K562 (cell line): ENCODE results near the gene NBEA. TPM values are rescaled to one million over a fixed set of nuclear protein-coding genes. Genes with fewer than 3 reads are reported as not detected.

ENCODE experiments used
- ATAC-seq: fragments of 200-7000 bp; cut with Tn5 transposase; 3 replicates; pipeline ENCODE4 v1.9.1; 2020; ENCODE audit warnings: moderate library complexity
- BruUV-seq: library from RNA; stranded (reverse); fragments of 400-500 nt; replicated peaks from 2 replicates; lab custom pipeline; 2021; lab: Mats Ljungman, UMichigan
- CTCF ChIA-PET: fragments of 300-600 bp; formaldehyde crosslinking; extraction: SDS; loops from one replicate; lab custom pipeline; 2021; ENCODE audit warnings: low intra/inter-chr PET ratio; lab: Yijun Ruan, JAX
- POLR2A ChIA-PET: fragments of 300-600, 350-650 bp; sonication (Branson Sonifier 250); formaldehyde crosslinking; extraction: SDS; loops from one replicate; lab custom pipeline; 2021; ENCODE audit warnings: antibody characterized with exemption, inconsistent platforms; lab: Yijun Ruan, JAX
- DNase-seq, 4 experiments: peaks; one replicate each; pipeline versions ENCODE4 v3.0.0 to v3.0.0-alpha.2; 2011 to 2018; ENCODE audit warnings: low spot score in 3 of 4, mixed read lengths in 3 of 4; ENCODE audit errors: extremely low read depth in 1 of 4
- FAIRE-seq: peaks from 2 replicates; lab custom pipeline; 2011; peaks lifted over from hg19 to GRCh38; lab: Jason Lieb, UNC
- H2AFZ ChIP-seq: 2 replicates; pipeline ENCODE4 v1.6.0; 2011; ENCODE audit warnings: low read depth, low read length, control low read depth, inconsistent platforms
- H3K27ac ChIP-seq: fragments of 200-600 bp; 3 replicates; pipeline ENCODE4 v1.8.0; 2011; ENCODE audit warnings: low read depth, mild to moderate bottlenecking, control low read depth, inconsistent platforms, low read length, moderate library complexity, mixed read lengths; ENCODE audit errors: extremely low read depth
- H3K27me3 ChIP-seq, 2 experiments: fragments of 300-600 bp in 1 of 2; 2 replicates in 1 of 2; 3 replicates in 1 of 2; pipeline versions ENCODE4 v1.6.0 to v1.8.0; 2011; ENCODE audit warnings: inconsistent platforms in 2 of 2, low read length in 2 of 2, mild to moderate bottlenecking in 1 of 2, mixed read lengths in 1 of 2, moderate library complexity in 1 of 2; ENCODE audit not compliant: control insufficient read depth in 2 of 2, insufficient read depth in 2 of 2
- H3K36me3 ChIP-seq: fragments of 300-600 bp; 3 replicates; pipeline ENCODE4 v1.8.0; 2011; ENCODE audit warnings: mild to moderate bottlenecking, low read length, inconsistent platforms; ENCODE audit not compliant: control insufficient read depth, insufficient read depth
- H3K4me1 ChIP-seq, 2 experiments: fragments of 200-600 bp in 1 of 2; replicated peaks in 1 of 2; 2 replicates in 1 of 2; 3 replicates in 1 of 2; pipeline versions ENCODE4 v1.5.1 to v1.8.0; 2011; ENCODE audit warnings: inconsistent platforms in 2 of 2, low read length in 2 of 2, mild to moderate bottlenecking in 1 of 2, mixed read lengths in 1 of 2, moderate library complexity in 1 of 2; ENCODE audit not compliant: control insufficient read depth in 2 of 2, insufficient read depth in 2 of 2
- H3K4me2 ChIP-seq: 2 replicates; pipeline ENCODE4 v1.6.1; 2011; ENCODE audit warnings: low read length, control low read depth, inconsistent platforms, mixed read lengths; ENCODE audit not compliant: insufficient read depth
- H3K4me3 ChIP-seq: fragments of 200-600 bp; sonication (generic), shearing (Covaris generic); 2 replicates; pipeline ENCODE4 v1.5.1; 2016; ENCODE audit warnings: control low read depth, inconsistent platforms
- H3K79me2 ChIP-seq: fragments of 200-600 bp; 3 replicates; pipeline ENCODE4 v1.8.0; 2011; ENCODE audit warnings: low read length, inconsistent platforms; ENCODE audit not compliant: control insufficient read depth, insufficient read depth
- H3K9ac ChIP-seq, 2 experiments: 2 replicates each; pipeline versions ENCODE4 v1.6.0 to v1.6.1; 2011; ENCODE audit warnings: low read depth in 2 of 2, low read length in 2 of 2, control low read depth in 1 of 2, inconsistent platforms in 1 of 2, mild to moderate bottlenecking in 1 of 2, mixed read lengths in 1 of 2; ENCODE audit not compliant: insufficient read depth in 1 of 2
- H3K9me1 ChIP-seq: one replicate; pipeline ENCODE4 v1.6.0; 2011; ENCODE audit warnings: inconsistent platforms, mild to moderate bottlenecking, low read length, moderate library complexity; ENCODE audit not compliant: control insufficient read depth, insufficient read depth
- H3K9me3 ChIP-seq: replicated peaks from 2 replicates; pipeline ENCODE4 v1.5.1; 2011; ENCODE audit warnings: low read depth, low read length, inconsistent platforms; ENCODE audit not compliant: control insufficient read depth, insufficient read depth
- H4K20me1 ChIP-seq: replicated peaks from 2 replicates; pipeline ENCODE4 v1.6.1; 2011; ENCODE audit warnings: low read length, inconsistent platforms, mixed read lengths; ENCODE audit not compliant: control insufficient read depth, insufficient read depth
- DPF2 ChIP-seq: fragments of 450-650 bp; IDR thresholded peaks from 2 replicates; pipeline ENCODE4 v1.6.1; 2016
- EHMT2 ChIP-seq: fragments of 450-650 bp; IDR thresholded peaks from 2 replicates; pipeline ENCODE4 v1.6.1; 2018; ENCODE audit warnings: antibody characterized with exemption
- ETV1 ChIP-seq: fragments of 450-650 bp; conservative IDR thresholded peaks from 2 replicates; pipeline ENCODE4 v1.6.1; 2016; ENCODE audit warnings: missing genetic modification characterization, control low read depth, low read depth, missing compliant biosample characterization
- GABPA ChIP-seq: fragments of 200-800 bp; sonication (Bioruptor generic); conservative IDR thresholded peaks from 2 replicates; pipeline ENCODE4 v1.6.1; 2016; ENCODE audit warnings: low read depth, missing genetic modification characterization, missing compliant biosample characterization
- HMGN3 ChIP-seq: IDR thresholded peaks from 2 replicates; pipeline ENCODE4 v1.6.1; 2011; ENCODE audit warnings: borderline replicate concordance, low read depth, mild to moderate bottlenecking, mixed read lengths, low read length; ENCODE audit not compliant: insufficient read length; ENCODE audit errors: extremely low read depth
- NCOA4 ChIP-seq: fragments of 450-650 bp; IDR thresholded peaks from 2 replicates; pipeline ENCODE4 v1.6.1; 2018; ENCODE audit warnings: mild to moderate bottlenecking; ENCODE audit not compliant: partially characterized antibody
- POLR3G ChIP-seq: IDR thresholded peaks from 2 replicates; pipeline ENCODE4 v1.6.1; 2011; ENCODE audit not compliant: insufficient read length, insufficient replicate concordance; ENCODE audit errors: extremely low read depth
- STAT5B ChIP-seq: fragments of 250-450 bp; sonication (Bioruptor Pico); IDR thresholded peaks from 2 replicates; pipeline ENCODE4 v1.8.0; 2021; ENCODE audit warnings: mild to moderate bottlenecking, inconsistent platforms
- ZNF780A ChIP-seq: fragments of 250-450 bp; sonication (Bioruptor Pico); IDR thresholded peaks from 2 replicates; pipeline ENCODE4 v1.5.0; 2021; ENCODE audit warnings: mild to moderate bottlenecking
- WGBS: fragments of 100-300 bp; shearing (Covaris generic); methylation state at CpG from one replicate; pipeline ENCODE4 v1.1.6; 2016; ENCODE audit warnings: low coverage, mixed read lengths; ENCODE audit not compliant: insufficient coverage; ENCODE audit errors: missing lambda C conversion rate; 5-methylcytosine and 5-hydroxymethylcytosine counted together
- in situ Hi-C: fragments of 300-500 bp; cut with MboI; formaldehyde crosslinking; loops from 4 replicates; pipeline ENCODE4 v1.15.0; 2018; ENCODE audit warnings: inconsistent platforms, mixed read lengths
- intact Hi-C: fragments of 100-400 bp; cut with micrococcal nuclease; formaldehyde crosslinking; loops from 2 replicates; pipeline ENCODE4 v1.14.2; 2022
- polyA plus RNA-seq, 8 experiments: library from polyadenylated mRNA; depleted of rRNA in 4 of 8; stranded (reverse) in 5 of 8; unstranded in 3 of 8; fragments of >200 nt; fragmentation: Nextera tagmentation in 2 of 8; fragmentation: Illumina TruSeq in 1 of 8; extraction: Ambion mirVana in 2 of 8; extraction: Trizol in 1 of 8; gene quantifications; 2 replicates each; pipeline versions ENCODE4 v1.2.1 to v1.2.3, GENCODE V29; 2011 to 2014; ENCODE audit warnings: inconsistent platforms in 1 of 8, missing spikeins in 1 of 8
- total RNA-seq, 7 experiments: library from RNA; depleted of rRNA in 6 of 7; stranded (reverse); fragments of >200 nt in 6 of 7; fragmentation: Illumina TruSeq in 2 of 7; extraction: Trizol in 2 of 7; gene quantifications; 2 replicates each; pipeline versions ENCODE4 v1.2.1 to v1.2.3, GENCODE V29; 2011 to 2021; ENCODE audit warnings: low replicate concordance in 1 of 7
- TF ChIP-seq, protein P1 (sequence below): fragments of 250-450 bp; sonication (Bioruptor Pico); IDR thresholded peaks from 2 replicates; pipeline ENCODE4 v1.8.0; 2022; ENCODE audit warnings: inconsistent platforms, mild to moderate bottlenecking, moderate library complexity, borderline replicate concordance

NBEA gene
- total and polyA plus RNA-seq, 9 of the 15 experiments (the other 6 are each of a cell fraction or from before 2014, with no cell fraction given), result 0.03 to 0.94 (median 0.05) TPM; not detected in 2

DNA sequence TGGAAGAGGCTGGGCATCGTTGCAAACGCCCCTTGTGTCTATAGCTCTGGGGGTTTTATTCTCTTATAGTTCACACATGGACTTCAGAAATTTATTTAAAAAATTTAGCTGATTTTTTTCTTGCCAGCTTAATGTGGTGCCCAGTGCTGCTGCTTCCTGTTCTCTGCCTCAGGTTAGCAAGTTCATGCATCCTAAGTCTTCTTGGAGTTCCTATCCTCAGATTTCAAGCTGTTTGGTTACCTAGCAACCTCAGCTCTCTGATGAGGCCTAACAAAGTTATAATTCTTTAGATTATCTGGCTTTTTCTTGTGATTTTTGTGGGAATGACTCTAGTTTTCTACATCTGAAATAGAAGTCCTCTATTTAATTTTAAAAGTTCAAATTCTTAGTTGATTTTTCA lies 283.5 kb downstream of the NBEA start:
- in situ Hi-C loops, result no loop called here
- Histone ChIP-seq H3K27me3 (no peaks in the 10 kb centered on the region), H3K36me3 (no peaks in the 10 kb centered on the region), H3K4me3 (no peak overlapping the region), H3K9me1 (no peaks in the 10 kb centered on the region)
- WGBS, result 0% methylated on average over 2 of the region's 2 CpGs
- FAIRE-seq, result no peak
- TF ChIP-seq HMGN3, result no peak
- TF ChIP-seq, protein P1, sequence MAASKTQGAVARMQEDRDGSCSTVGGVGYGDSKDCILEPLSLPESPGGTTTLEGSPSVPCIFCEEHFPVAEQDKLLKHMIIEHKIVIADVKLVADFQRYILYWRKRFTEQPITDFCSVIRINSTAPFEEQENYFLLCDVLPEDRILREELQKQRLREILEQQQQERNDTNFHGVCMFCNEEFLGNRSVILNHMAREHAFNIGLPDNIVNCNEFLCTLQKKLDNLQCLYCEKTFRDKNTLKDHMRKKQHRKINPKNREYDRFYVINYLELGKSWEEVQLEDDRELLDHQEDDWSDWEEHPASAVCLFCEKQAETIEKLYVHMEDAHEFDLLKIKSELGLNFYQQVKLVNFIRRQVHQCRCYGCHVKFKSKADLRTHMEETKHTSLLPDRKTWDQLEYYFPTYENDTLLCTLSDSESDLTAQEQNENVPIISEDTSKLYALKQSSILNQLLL, result no peak
- TF ChIP-seq DPF2, result no peak
- no peak for TF ChIP-seq STAT5B (CRISPR knock-in tag)
- no peak for TF ChIP-seq EHMT2
- no peak for TF ChIP-seq POLR3G
- no peak for TF ChIP-seq GABPA
- no peak for TF ChIP-seq ETV1
- TF ChIP-seq ZNF780A (CRISPR knock-in tag), result no peak
- no peak for TF ChIP-seq NCOA4
- TF ChIP-seq, all 486 proteins: peak for 0
- Histone ChIP-seq H3K4me1 (no peaks in the 10 kb centered on the region), H4K20me1 (no peaks in the 10 kb centered on the region), H3K27ac (no peak overlapping the region), H3K9ac (no peak overlapping the region), H3K9me3 (no peaks in the 10 kb centered on the region), H2AFZ (no peak overlapping the region), H3K4me2 (no peak overlapping the region), H3K79me2 (no peaks in the 10 kb centered on the region)
- DNase-seq, result no peak
- POLR2A ChIA-PET, result no interaction called here
- intact Hi-C loops, result no loop called here
- no peak for ATAC-seq
- CTCF ChIA-PET, result no interaction called here
- no TSS peak for BruUV-seq
